ENCODE results near the gene MC3R.

MC3R gene

DNA sequence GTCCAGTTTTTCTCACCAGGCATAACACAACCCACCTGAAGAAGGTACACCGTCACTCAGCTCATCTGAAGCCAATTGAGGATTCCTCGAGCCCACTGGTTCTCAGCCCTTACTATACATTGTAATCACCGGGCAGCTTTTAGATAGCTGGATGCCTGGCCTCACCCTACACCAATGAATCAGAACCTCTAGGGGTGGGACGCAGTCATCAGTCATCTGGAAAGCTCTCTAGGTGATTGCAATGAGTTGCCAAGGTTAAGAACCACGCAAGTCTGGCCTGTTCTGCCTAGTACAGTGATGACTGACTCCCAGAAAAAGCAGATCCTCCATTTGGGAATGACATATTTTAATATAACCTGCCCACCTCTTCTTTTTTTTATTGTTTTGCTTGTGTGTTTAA, 41.1 kb downstream of the MC3R start:
- H3K9me3 ChIP-seq = no peaks in the 10 kb centered on the region
- H3K9ac ChIP-seq = no peak overlapping the region
- H3K27me3 ChIP-seq = no peaks in the 10 kb centered on the region
- H3K4me1 ChIP-seq = no peaks in the 10 kb centered on the region
- no peak overlapping the region for H3K4me3 ChIP-seq
- no peak overlapping the region for H3K27ac ChIP-seq
- H3K4me2 ChIP-seq = no peak overlapping the region
- H3K36me3 ChIP-seq = no peaks in the 10 kb centered on the region
- no peak for TF ChIP-seq Cebpa-rat (IDR thresholded peaks at IDR 0.05)
- H4K20me1 ChIP-seq = no peaks in the 10 kb centered on the region

DNA sequence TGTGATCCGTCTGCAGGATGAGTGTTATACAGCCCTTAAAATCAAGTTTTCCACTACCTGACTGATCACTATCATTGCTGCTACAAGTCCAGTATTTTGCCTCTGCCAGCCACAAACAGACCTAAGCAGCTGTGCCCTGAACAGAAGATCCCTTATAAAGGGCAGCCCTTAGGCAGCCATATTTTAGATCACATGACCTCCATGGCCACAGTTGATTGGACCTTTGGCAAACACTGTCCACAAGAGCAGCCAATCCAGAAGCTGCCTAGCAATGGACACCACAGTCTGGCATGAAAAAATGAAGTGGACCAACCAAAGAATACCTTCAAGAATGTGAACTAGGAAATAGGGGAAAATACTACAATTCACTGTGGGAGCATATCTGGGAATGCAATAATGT, 50.8 kb downstream of the MC3R start:
- Histone ChIP-seq H3K36me3 (no peaks in the 10 kb centered on the region), H3K9ac (no peak overlapping the region), H3K4me2 (no peak overlapping the region), H3K4me3 (no peak overlapping the region), H3K4me1 (no peaks in the 10 kb centered on the region), H3K27ac (no peak overlapping the region), H3K9me3 (no peaks in the 10 kb centered on the region), H4K20me1 (no peaks in the 10 kb centered on the region), H3K27me3 (no peaks in the 10 kb centered on the region)
- TF ChIP-seq Cebpa-rat (IDR thresholded peaks at IDR 0.05) = no peak

Data from BLaER1 (cell line).